Vagina (tissue), 2 donors: ENCODE results near the gene RRP12. TPM values are rescaled to one million over a fixed set of nuclear protein-coding genes. Genes with fewer than 3 reads are reported as not detected.
"Not testable (repeated sequence)": the region's sequence is repeated elsewhere in the genome, so short reads cannot be mapped to it uniquely, and the experiment has no call there.

Experiments used
- DNase-seq, 2 donors: peaks; one replicate each; pipeline ENCODE4 v3.0.0-alpha.2; 2017; ENCODE audit errors: extremely low spot score in 2 of 2
- H3K27ac ChIP-seq: fragments of 200-600 bp; sonication (generic); one replicate; pipeline ENCODE4 v1.5.1; 2019
- H3K27me3 ChIP-seq: fragments of 200-600 bp; sonication (generic); one replicate; pipeline ENCODE4 v1.5.1; 2019
- H3K36me3 ChIP-seq, 2 donors: fragments of 200-600 bp; sonication (generic); one replicate each; pipeline ENCODE4 v1.5.1; 2017 to 2019
- H3K4me1 ChIP-seq: fragments of 200-600 bp; sonication (generic); one replicate; pipeline ENCODE4 v1.5.1; 2019
- H3K4me3 ChIP-seq, 2 donors: fragments of 200-600 bp; sonication (generic); 1 replicate in 1 of 2; 2 replicates in 1 of 2; pipeline ENCODE4 v1.5.1; 2016 to 2019
- H3K9me3 ChIP-seq: fragments of 200-600 bp; sonication (generic); one replicate; pipeline ENCODE4 v1.5.1; 2019
- POLR2A ChIP-seq, 2 donors: fragments of 450-650 bp; IDR thresholded peaks; one replicate each; pipeline ENCODE4 v1.6.1; 2017; ENCODE audit warnings: antibody characterized with exemption in 2 of 2, mild to moderate bottlenecking in 2 of 2, moderate library complexity in 2 of 2
- POLR2AphosphoS5 ChIP-seq, 2 donors: sonication (generic); formaldehyde crosslinking; IDR thresholded peaks; one replicate each; pipeline ENCODE4 v1.9.0; 2017; ENCODE audit warnings: antibody characterized with exemption in 2 of 2, mild to moderate bottlenecking in 2 of 2, low read depth in 1 of 2; ENCODE audit not compliant: insufficient read depth in 1 of 2
- intact Hi-C: fragments of 100-400 bp; cut with DNase I; formaldehyde crosslinking; loops from one replicate; pipeline ENCODE4 v1.15.1; 2023
- total RNA-seq: library from RNA; depleted of rRNA; stranded (reverse); fragments of >200 nt; gene quantifications from one replicate; pipeline ENCODE4 v1.2.3, GENCODE V29; 2016
- TF ChIP-seq, protein P1 (sequence below), 3 experiments: fragments of 450-650 bp in 2 of 3; fragments of 200-600 bp in 1 of 3; sonication (generic) in 1 of 3; IDR thresholded peaks; one replicate each; pipeline ENCODE4 v1.5.1; 2017 to 2019; ENCODE audit warnings: antibody characterized with exemption in 3 of 3, mild to moderate bottlenecking in 2 of 3, moderate library complexity in 2 of 3

RRP12 gene
- total RNA-seq, 1 donor from 2014 or later = 32.7 TPM

DNA sequence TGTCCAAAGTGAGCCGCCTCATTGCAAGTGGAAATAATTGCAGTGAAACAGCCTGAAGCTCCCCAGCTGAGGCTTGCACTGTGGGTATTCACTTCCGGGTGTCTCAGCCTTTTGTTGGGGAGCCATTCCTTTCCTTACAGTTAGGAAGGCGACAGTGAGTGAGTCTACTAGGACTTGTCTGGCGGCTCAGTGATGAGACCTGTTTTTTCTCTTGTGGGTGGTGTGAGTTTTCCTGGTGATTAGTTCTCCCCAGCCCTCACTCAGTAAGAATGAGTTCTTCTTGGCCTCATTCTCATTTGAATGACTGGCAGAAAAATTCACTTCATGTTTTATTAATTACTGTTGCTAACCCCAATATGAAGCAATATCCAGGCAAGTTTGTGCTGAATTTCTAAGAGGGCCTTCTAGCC, 27.4 kb upstream of the RRP12 start:
- no peak for DNase-seq
- intact Hi-C loops = no loop called here
- Histone ChIP-seq H3K9me3 (no peaks in the 10 kb centered on the region), H3K27ac (peak overlapping the region; percentile 5), H3K4me1 (peaks cover 34% of the 10 kb centered on the region), H3K27me3 (no peaks in the 10 kb centered on the region), H3K36me3 (peaks cover 0 to 23% of the 10 kb centered on the region in 2 donors), H3K4me3 (no peak overlapping the region)
- TF ChIP-seq POLR2AphosphoS5 (IDR thresholded peaks at IDR 0.05; ENCODE audit: insufficient read depth in 1 of 2, low read depth in 1 of 2) = no peak
- no peak for TF ChIP-seq POLR2A (IDR thresholded peaks at IDR 0.05)
- TF ChIP-seq, protein P1, sequence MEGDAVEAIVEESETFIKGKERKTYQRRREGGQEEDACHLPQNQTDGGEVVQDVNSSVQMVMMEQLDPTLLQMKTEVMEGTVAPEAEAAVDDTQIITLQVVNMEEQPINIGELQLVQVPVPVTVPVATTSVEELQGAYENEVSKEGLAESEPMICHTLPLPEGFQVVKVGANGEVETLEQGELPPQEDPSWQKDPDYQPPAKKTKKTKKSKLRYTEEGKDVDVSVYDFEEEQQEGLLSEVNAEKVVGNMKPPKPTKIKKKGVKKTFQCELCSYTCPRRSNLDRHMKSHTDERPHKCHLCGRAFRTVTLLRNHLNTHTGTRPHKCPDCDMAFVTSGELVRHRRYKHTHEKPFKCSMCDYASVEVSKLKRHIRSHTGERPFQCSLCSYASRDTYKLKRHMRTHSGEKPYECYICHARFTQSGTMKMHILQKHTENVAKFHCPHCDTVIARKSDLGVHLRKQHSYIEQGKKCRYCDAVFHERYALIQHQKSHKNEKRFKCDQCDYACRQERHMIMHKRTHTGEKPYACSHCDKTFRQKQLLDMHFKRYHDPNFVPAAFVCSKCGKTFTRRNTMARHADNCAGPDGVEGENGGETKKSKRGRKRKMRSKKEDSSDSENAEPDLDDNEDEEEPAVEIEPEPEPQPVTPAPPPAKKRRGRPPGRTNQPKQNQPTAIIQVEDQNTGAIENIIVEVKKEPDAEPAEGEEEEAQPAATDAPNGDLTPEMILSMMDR (IDR thresholded peaks at IDR 0.05) = no peak

DNA sequence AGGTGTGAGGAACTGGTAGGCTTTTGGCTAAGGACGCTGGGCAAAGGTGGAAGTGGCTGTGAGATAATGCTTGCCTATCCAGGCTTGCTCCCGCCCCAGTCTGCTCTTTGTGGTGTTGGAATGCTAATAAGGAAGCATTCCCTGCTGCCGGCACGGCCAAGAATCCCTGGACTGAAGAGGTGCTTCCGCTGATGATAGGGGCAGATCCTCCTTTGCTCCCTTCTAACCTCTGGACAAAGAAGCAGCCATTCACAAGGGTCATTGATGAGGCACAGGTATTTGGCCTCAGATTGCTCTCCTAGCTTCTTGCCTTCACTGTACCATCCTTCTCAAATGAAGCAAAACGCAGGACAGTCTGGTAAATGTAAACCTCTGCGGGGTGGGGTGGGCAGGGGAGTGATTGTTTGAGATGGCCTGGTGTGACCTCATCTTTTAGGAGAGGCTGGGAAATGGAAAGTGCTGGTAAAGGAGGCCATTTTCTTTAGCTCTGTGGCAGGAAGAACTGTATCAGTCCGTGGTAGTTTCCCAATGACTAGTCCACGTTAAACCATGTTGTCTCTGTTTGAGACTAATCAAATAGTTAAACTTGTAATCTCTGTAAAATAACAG, 26.5 kb upstream of the RRP12 start:
- Histone ChIP-seq H3K9me3 (no peaks in the 10 kb centered on the region), H3K27ac (peak overlapping the region; percentile 83), H3K4me1 (peaks cover 34% of the 10 kb centered on the region), H3K27me3 (no peaks in the 10 kb centered on the region), H3K36me3 (peaks cover 0 to 23% of the 10 kb centered on the region in 2 donors), H3K4me3 (peak overlapping the region; percentile 64 to 72)
- intact Hi-C loops = no loop called here
- DNase-seq = no peak
- TF ChIP-seq, protein P1 (IDR thresholded peaks at IDR 0.05) = no peak
- TF ChIP-seq POLR2A (IDR thresholded peaks at IDR 0.05) (no peak), POLR2AphosphoS5 (IDR thresholded peaks at IDR 0.05; ENCODE audit: insufficient read depth in 1 of 2, low read depth in 1 of 2) (no peak)

DNA sequence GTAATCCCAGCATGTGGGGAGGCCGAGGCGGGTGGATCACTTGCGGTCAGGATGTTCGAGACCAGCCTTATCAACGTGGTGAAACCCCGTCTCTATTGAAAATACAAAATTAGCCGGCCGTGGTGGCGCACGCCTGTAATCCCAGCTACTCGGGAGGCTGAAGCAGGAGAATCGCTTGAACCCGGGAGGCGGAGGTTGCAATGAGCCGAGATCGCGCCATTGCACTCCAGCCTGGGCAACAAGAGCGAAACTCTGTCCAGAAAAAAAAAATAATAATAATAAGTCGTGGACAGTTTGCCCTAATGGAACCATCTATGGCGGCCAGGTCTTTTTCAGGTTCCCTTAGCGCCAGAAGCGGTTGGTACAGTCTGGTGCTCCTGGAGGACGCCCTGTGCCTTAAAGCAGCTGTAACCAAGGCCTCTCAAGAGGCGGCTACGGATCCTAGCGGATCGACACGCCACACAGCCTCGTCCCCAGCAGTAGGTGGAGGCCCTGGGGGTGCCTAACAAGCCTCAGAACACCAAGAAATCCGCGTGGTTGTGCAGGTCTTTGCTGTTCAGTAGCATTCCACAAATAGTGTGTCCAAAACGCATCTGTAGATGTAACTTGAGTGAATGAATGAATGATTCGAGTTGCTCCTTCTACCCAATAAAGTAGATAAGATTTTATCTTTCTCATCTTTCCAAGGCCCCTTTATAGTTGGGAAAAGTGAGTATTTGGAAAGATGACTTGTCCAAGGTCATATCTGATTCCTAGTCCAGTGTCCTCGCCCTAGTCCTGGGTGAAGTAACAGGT, 25.8 kb upstream of the RRP12 start:
- intact Hi-C loops = no loop called here

DNA sequence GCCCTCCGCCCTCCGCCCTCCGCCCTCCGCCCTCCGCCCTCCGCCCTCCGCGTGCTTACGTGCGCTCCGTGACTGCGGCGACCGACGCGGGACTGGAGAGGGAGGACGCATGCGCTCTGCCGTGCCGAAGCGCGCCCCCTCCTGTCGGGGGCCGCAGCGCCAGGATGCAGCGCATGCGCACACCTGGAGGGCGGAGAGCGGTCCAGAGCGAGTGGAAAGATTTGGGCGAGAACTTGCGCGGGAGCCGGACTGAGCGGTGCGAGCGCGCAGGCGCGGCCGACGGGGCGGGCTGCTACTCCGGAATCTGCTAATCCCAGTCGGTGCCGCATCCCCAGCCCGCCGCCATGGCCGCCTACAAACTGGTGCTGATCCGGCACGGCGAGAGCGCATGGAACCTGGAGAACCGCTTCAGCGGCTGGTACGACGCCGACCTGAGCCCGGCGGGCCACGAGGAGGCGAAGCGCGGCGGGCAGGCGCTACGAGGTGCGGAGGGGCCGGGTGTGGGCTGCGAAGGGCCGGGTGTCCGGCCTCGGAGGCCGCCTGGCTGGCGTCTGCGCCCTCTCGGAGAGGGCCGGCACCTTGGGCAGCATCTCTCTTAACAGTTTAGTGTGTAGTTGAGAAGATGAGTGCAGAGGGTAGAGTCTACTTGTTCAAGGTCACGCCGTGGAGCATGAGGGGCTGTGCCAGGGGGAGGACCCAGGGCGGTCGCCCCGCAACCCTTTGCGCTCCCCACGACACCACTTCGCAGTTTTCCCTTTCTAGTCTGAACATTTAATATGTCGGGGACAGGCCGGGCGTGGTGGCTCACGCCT, 25.0 kb upstream of the RRP12 start, which contains the start of gene PGAM1:
TSS of gene PGAM1 (plus strand) at position 228 of the 812 bp plus-strand sequence. CDS start at position 345, 117 bp downstream.
- Histone ChIP-seq H3K36me3 (peaks cover 0 to 11% of the 10 kb centered on the region in 2 donors), H3K4me1 (peaks cover 34% of the 10 kb centered on the region), H3K27ac (peak within 1 kb of the TSS; percentile 83), H3K9me3 (no peaks in the 10 kb centered on the region), H3K27me3 (no peaks in the 10 kb centered on the region), H3K4me3 (peak within 1 kb of the TSS; percentile 64 to 72)
- DNase-seq = peak in 1 of 2 donors; percentile 97
- TF ChIP-seq, protein P1 (IDR thresholded peaks at IDR 0.05) = peak in 2 of 3 experiments; percentile 28 to 57
- peak in 1 of 2 donors; percentile 57 for TF ChIP-seq POLR2A (IDR thresholded peaks at IDR 0.05)
- TF ChIP-seq POLR2AphosphoS5 (IDR thresholded peaks at IDR 0.05; ENCODE audit: insufficient read depth in 1 of 2, low read depth in 1 of 2) = peak; percentile 90 to 95
- intact Hi-C loops = no loop called here

More for the DNA sequence above, 25.8 kb upstream of the RRP12 start:
- peaks cover 34% of the 10 kb centered on the region for H3K4me1 ChIP-seq
- no peak for DNase-seq
- TF ChIP-seq, protein P1 (IDR thresholded peaks at IDR 0.05) = no peak
- no peak for TF ChIP-seq POLR2A (IDR thresholded peaks at IDR 0.05)
- peak overlapping the region; percentile 64 to 72 for H3K4me3 ChIP-seq
- no peaks in the 10 kb centered on the region for H3K9me3 ChIP-seq
- H3K27me3 ChIP-seq = no peaks in the 10 kb centered on the region
- H3K27ac ChIP-seq = peak overlapping the region; percentile 83
- peaks cover 0 to 19% of the 10 kb centered on the region in 2 donors for H3K36me3 ChIP-seq

DNA sequence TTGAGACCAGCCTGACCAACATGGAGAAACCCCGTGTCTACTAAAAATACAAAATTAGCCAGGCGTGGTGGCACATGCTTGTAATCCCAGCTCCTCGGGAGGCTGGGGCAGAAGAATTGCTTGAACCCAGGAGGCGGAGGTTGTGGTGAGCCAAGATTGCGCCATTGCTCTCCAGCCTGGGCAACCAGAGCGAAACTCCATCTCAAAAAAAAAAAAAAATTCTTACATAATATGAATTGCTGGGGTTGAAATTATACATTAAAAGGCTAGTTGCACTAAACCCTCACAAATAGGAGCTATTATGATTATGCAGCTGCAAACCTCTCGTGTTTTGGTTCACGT, 22.6 kb upstream of the RRP12 start:
- H3K27me3 ChIP-seq, H3K27ac ChIP-seq, DNase-seq, H3K36me3 ChIP-seq, H3K9me3 ChIP-seq, H3K4me3 ChIP-seq, intact Hi-C loops: not testable (repeated sequence)
- peaks cover 28% of the 10 kb centered on the region for H3K4me1 ChIP-seq
